ENCODE measurements around the gene PPIE.

The PPIE gene

DNA sequence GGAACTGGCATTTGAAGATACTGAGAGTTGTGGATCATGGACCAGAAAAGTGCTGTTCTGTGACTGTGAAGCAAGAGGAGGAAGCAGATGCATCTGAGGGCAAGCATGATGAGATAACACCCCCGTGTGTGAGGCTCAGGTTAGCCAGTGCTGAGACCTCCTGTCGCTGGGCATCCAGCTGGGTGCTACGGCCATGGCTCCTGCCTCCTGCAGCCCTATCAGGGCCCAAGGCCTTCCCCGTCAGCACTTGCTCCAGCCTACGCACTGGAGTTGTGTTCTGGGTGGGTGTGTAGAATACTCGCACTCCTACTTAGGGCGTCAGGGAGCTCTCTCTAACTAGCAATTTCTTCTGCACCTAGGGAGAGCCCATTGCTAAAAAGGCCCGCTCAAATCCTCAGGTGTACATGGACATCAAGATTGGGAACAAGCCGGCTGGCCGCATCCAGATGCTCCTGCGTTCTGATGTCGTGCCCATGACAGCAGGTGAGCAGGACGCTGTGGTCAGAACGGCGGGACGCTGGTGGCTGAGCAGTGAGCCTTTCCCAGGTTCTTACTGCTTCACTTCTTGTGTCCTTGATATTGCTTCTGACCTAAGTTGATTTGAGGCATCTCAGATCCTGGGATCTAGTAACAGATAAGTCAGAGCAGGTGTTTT, 6.5 kb downstream of the PPIE start:
- Histone ChIP-seq H3K9me3 (ENCODE audit: low read depth, low read length) (no peaks in the 10 kb centered on the region), H3K36me3 (ENCODE audit: insufficient read depth, low read length) (peaks cover 89% of the 10 kb centered on the region), H3K4me3 (no peak overlapping the region), H3K27ac (no peak overlapping the region), H3K9ac (ENCODE audit: insufficient read length) (no peak overlapping the region)
- DNase-seq (ENCODE audit: low read depth, low spot score) = no peak
- TF ChIP-seq POLR2AphosphoS5 (IDR thresholded peaks at IDR 0.05; ENCODE audit: borderline replicate concordance, low read depth, low read length) (no peak), FOXP2 (optimal IDR thresholded peaks at IDR 0.05; ENCODE audit: control extremely low read depth, extremely low read length, insufficient read depth) (no peak), EZH2 (IDR thresholded peaks at IDR 0.05) (no peak)

DNA sequence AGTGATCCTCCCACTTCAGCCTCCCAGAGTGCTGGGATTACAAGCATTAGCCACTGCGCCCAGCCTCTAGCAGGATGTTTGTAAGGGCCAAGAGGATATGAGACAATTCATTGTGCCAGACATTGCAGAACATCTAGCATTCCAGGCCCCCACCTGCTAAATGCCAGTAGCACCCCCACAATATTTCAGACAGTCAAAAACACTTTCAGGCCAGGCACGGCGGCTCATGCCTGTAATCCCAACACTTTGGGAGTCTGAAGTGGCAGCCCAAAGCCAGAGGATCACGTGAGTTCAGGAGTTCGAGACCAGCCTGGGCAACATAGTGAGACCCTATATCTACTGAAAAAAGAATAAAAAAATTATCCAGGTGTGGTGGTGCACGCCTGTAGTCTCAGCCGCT, 12.9 kb downstream of the PPIE start:
- DNase-seq (ENCODE audit: low read depth, low spot score) = no peak
- H3K27ac ChIP-seq = no peak overlapping the region
- no peaks in the 10 kb centered on the region for H3K9me3 ChIP-seq (ENCODE audit: low read depth, low read length)
- no peak overlapping the region for H3K4me3 ChIP-seq
- peaks cover 87% of the 10 kb centered on the region for H3K36me3 ChIP-seq (ENCODE audit: insufficient read depth, low read length)
- H3K9ac ChIP-seq (ENCODE audit: insufficient read length) = no peak overlapping the region
- TF ChIP-seq EZH2 (IDR thresholded peaks at IDR 0.05) (no peak), FOXP2 (optimal IDR thresholded peaks at IDR 0.05; ENCODE audit: control extremely low read depth, extremely low read length, insufficient read depth) (no peak), POLR2AphosphoS5 (IDR thresholded peaks at IDR 0.05; ENCODE audit: borderline replicate concordance, low read depth, low read length) (no peak)

DNA sequence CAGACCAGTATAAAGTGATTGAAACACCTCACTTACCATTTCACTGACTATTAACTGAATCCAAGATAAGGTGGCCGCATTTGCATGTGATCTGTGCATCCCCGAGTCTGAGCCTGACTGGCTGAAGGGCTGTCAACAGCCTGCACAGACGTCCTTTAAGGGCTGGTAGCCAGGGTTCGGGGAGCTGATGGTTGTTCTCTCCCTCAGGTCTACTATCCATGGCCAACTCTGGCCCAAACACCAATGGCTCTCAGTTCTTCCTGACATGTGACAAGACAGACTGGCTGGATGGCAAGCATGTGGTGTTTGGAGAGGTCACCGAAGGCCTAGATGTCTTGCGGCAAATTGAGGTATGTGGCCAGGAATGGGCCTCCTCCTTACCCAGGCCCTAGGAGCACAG, 14.0 kb downstream of the PPIE start:
- Histone ChIP-seq H3K9ac (ENCODE audit: insufficient read length) (no peak overlapping the region), H3K9me3 (ENCODE audit: low read depth, low read length) (no peaks in the 10 kb centered on the region), H3K27ac (no peak overlapping the region), H3K4me3 (no peak overlapping the region), H3K36me3 (ENCODE audit: insufficient read depth, low read length) (peaks cover 78% of the 10 kb centered on the region)
- TF ChIP-seq POLR2AphosphoS5 (IDR thresholded peaks at IDR 0.05; ENCODE audit: borderline replicate concordance, low read depth, low read length) (no peak), EZH2 (IDR thresholded peaks at IDR 0.05) (no peak), FOXP2 (optimal IDR thresholded peaks at IDR 0.05; ENCODE audit: control extremely low read depth, extremely low read length, insufficient read depth) (no peak)
- DNase-seq (ENCODE audit: low read depth, low spot score) = no peak

DNA sequence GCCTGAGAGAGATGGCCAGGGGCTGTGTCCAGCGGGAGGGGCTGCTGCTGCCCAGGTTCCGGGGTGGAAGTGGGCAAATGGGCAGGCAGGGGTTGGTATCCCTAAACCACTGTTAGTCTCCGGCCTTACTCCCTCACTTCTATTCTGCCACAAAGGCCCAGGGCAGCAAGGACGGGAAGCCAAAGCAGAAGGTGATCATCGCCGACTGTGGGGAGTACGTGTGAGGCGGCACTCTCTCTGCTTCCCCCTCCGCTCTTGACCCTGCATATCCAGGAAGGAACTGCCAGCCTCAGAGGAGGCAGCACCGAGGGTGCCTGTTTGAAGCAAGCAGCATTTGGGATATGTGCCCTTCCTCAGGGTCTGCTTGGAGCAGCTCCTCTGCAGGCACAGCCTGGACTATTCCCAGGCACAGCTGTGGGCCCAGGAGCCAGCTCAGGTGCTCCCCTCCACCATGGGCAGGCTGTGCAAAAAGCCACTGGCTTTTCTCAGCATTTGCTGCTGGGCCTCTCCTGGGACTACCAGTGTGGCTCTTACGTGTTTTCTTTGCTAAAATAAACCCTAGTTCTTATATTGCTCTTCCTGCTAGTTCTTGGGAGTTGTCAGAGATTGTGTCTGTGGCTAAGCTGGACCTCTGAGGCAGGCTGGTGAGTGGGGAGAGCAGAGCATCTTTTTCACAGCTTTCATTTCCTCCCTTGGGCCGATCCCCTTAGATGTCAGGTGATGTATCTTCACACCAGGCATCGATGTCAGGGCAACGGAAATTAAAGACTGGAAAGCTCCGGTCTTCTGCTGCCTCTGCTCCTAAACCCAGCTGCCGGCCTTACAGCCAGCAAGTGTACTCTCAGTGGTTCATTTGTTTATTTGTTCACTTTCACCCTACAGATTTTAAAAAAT, 14.7 kb downstream of the PPIE start:
- Histone ChIP-seq H3K9me3 (ENCODE audit: low read depth, low read length) (no peaks in the 10 kb centered on the region), H3K27ac (no peak overlapping the region), H3K9ac (ENCODE audit: insufficient read length) (no peak overlapping the region), H3K4me3 (no peak overlapping the region), H3K36me3 (ENCODE audit: insufficient read depth, low read length) (peaks cover 72% of the 10 kb centered on the region)
- no peak for DNase-seq (ENCODE audit: low read depth, low spot score)
- no peak for TF ChIP-seq FOXP2 (optimal IDR thresholded peaks at IDR 0.05; ENCODE audit: control extremely low read depth, extremely low read length, insufficient read depth)

DNA sequence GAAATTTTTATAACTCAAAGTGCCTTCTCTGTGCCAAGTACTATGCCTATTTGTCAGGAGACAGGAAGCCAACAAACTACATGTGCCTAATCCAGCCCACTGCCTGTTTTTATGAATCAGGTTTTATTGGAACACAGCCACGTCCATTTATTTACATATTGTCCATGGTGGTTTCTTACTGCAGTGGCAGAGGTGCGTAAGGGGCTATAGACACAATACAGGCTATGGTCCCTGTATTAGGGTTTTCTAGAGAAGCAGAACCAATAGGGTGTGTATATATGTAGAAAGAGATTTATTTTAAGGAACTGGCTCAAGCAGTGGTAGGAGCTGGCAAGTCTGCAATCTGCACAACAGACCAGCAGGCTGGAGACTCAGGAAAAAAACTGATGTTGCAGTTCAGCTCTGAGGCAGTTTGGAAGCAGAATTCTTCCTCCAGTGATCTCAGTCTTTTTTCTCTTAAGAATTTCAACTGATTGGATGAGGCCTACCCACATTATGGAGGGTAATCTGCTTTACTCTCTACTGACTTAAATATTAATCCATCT, 15.4 kb downstream of the PPIE start:
- no peak for TF ChIP-seq EZH2 (IDR thresholded peaks at IDR 0.05)
- TF ChIP-seq FOXP2 (optimal IDR thresholded peaks at IDR 0.05; ENCODE audit: control extremely low read depth, extremely low read length, insufficient read depth) = no peak
- TF ChIP-seq POLR2AphosphoS5 (IDR thresholded peaks at IDR 0.05; ENCODE audit: borderline replicate concordance, low read depth, low read length) = no peak
- H3K36me3 ChIP-seq (ENCODE audit: insufficient read depth, low read length) = peaks cover 65% of the 10 kb centered on the region
- no peak overlapping the region for H3K27ac ChIP-seq
- no peak for DNase-seq (ENCODE audit: low read depth, low spot score)
- no peak overlapping the region for H3K4me3 ChIP-seq
- no peak overlapping the region for H3K9ac ChIP-seq (ENCODE audit: insufficient read length)
- H3K9me3 ChIP-seq (ENCODE audit: low read depth, low read length) = no peaks in the 10 kb centered on the region

DNA sequence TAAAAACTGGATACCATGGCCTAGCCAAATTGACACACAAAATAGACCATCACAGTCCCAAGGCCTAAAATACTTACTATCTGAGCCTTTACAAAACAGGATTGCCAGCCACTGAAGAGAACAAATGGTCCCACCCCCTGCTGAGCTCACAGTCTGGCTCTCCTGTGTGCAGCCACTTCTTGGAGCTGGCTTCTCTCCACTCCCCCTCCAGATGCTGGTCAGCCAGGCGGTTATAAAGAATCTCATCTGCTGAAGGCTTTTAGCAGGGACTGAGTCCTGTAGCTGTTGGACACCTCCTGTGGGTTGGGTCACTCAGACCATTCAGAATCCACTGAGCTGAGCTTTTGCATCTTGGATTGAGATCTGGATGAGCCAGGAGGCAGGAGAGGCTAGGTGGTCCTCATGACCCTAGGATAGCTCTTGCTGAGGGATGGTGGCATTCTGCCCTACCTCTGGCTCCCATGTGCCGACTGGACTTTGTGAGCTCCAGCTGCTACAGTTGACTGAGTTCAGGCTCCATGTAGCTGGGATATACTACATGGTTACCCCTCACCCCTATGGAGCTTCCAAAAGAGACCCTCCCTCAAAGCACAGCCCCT, 16.3 kb downstream of the PPIE start:
- Histone ChIP-seq H3K36me3 (ENCODE audit: insufficient read depth, low read length) (peaks cover 57% of the 10 kb centered on the region), H3K9ac (ENCODE audit: insufficient read length) (no peak overlapping the region), H3K4me3 (no peak overlapping the region), H3K27ac (no peak overlapping the region), H3K9me3 (ENCODE audit: low read depth, low read length) (no peaks in the 10 kb centered on the region)
- TF ChIP-seq POLR2AphosphoS5 (IDR thresholded peaks at IDR 0.05; ENCODE audit: borderline replicate concordance, low read depth, low read length) (no peak), EZH2 (IDR thresholded peaks at IDR 0.05) (no peak), FOXP2 (optimal IDR thresholded peaks at IDR 0.05; ENCODE audit: control extremely low read depth, extremely low read length, insufficient read depth) (no peak)
- no peak for DNase-seq (ENCODE audit: low read depth, low spot score)

DNA sequence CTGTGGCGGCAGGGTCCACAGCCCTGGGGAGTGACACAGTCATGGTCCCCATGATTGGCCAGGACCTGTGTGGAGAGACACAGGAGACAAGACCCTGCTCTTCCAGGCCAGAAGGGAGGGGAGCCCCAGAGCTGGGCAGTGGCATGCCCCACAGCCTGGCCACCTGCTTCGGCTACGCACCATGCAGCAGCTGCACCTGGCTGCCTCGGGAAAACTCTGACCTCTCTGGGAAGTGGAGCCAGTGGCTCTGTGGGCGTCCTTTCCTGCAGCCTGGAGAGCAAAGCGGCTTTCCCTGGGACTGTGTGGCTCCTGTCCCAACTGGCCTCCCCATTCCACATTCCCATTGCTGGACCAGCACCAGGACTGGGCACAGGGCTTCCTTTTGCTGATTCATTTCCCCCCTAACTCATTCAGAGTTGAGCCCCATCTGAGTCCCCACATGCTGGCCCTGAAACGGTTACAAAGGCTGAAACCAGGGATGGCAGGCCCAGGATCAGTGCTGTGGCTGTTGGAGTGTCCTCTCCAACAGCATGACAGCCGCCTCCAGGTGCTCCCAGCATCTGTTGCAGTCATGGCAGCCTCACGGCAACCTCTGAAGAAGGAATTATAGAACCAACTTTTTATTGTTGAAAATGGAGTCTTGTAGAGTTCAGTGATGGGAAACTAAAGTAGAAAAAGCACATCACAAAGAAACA, 17.4 kb downstream of the PPIE start:
- TF ChIP-seq EZH2 (IDR thresholded peaks at IDR 0.05) (no peak), FOXP2 (optimal IDR thresholded peaks at IDR 0.05; ENCODE audit: control extremely low read depth, extremely low read length, insufficient read depth) (no peak), POLR2AphosphoS5 (IDR thresholded peaks at IDR 0.05; ENCODE audit: borderline replicate concordance, low read depth, low read length) (no peak)
- no peak for DNase-seq (ENCODE audit: low read depth, low spot score)
- Histone ChIP-seq H3K27ac (no peak overlapping the region), H3K9me3 (ENCODE audit: low read depth, low read length) (no peaks in the 10 kb centered on the region), H3K36me3 (ENCODE audit: insufficient read depth, low read length) (peaks cover 46% of the 10 kb centered on the region), H3K9ac (ENCODE audit: insufficient read length) (no peak overlapping the region), H3K4me3 (no peak overlapping the region)

DNA sequence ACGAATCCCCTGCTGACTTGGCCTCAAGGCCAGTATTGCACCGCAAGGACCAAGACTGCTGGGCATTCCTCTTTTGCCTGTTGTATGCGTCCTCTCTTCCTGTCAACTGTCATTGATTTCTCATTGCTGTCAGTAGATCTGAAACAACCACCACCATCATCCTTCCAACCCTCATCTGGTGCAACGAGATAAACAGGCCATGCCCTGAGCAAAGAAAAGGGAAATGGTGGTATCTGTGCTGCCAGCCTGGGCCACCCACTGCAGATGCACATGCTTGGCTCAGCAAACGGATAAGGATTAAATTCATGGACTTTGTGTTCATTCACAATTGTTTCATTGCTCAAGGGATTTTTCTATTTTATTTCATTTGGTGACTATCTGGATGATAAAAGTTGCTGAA, 18.8 kb downstream of the PPIE start:
- H3K36me3 ChIP-seq (ENCODE audit: insufficient read depth, low read length) = peaks cover 32% of the 10 kb centered on the region
- no peaks in the 10 kb centered on the region for H3K9me3 ChIP-seq (ENCODE audit: low read depth, low read length)
- no peak overlapping the region for H3K27ac ChIP-seq
- H3K9ac ChIP-seq (ENCODE audit: insufficient read length) = no peak overlapping the region
- DNase-seq (ENCODE audit: low read depth, low spot score) = no peak
- TF ChIP-seq POLR2AphosphoS5 (IDR thresholded peaks at IDR 0.05; ENCODE audit: borderline replicate concordance, low read depth, low read length) = no peak
- TF ChIP-seq FOXP2 (optimal IDR thresholded peaks at IDR 0.05; ENCODE audit: control extremely low read depth, extremely low read length, insufficient read depth) = no peak
- TF ChIP-seq EZH2 (IDR thresholded peaks at IDR 0.05) = no peak
- no peak overlapping the region for H3K4me3 ChIP-seq

Data from SK-N-MC (cell line).